ENCODE results near the gene SHC1.
A peak's percentile ranks its signal among the peaks of the same experiment; 100 is the strongest.

SHC1 gene

GRCh38 chr1:154992721-154993571 is 22.4 kb upstream of the SHC1 start:
- no peak overlapping the region for H3K9ac ChIP-seq
- no peak overlapping the region for H3K4me3 ChIP-seq (IDR thresholded peaks at IDR 0.05; ENCODE audit: insufficient read depth, low read depth, low read length)
- H3K27ac ChIP-seq: no peak overlapping the region; the same call in 1 of the 2 replicates
- H4K20me1 ChIP-seq (ENCODE audit: insufficient read depth): no peaks in the 10 kb centered on the region
- 0 out of 2 replicates have a peak, but pooled peaks have one; percentile 14 for TF ChIP-seq CTCF (conservative IDR thresholded peaks at IDR 0.05; ENCODE audit: low read depth, low read length)
- H3K4me2 ChIP-seq: no peak overlapping the region
- peaks cover 13% of the 10 kb centered on the region; the same call in 1 of the 2 replicates for H3K36me3 ChIP-seq (ENCODE audit: insufficient read depth)
- peaks cover 10% of the 10 kb centered on the region; the same call in 1 of the 2 replicates for H3K79me2 ChIP-seq (ENCODE audit: insufficient read depth, low read depth)
- H3K27me3 ChIP-seq (ENCODE audit: insufficient read depth, low read depth): no peaks in the 10 kb centered on the region
- no peak overlapping the region for H2AFZ ChIP-seq (ENCODE audit: low read depth)
- peaks cover 51% of the 10 kb centered on the region for H3K4me1 ChIP-seq (ENCODE audit: low read depth, poor library complexity, severe bottlenecking)

DNA sequence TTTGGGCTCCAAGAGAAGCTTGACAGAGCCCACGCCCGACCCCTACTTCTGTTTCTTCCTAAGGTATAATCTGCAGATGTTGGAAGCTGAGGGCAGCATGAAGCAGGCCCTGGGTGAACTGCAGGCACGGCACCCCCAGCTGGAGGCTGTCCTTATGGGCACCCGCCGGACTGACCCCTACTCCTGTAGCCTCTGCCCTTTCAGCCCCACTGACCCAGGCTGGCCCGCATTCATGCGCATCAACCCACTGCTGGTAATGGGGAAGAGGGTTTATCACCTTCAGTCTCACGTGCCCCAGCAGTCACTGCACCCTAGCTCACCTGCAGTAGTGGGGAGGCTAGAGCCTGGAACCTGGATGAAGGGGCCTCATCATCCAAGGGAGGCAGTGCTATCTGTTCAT is 19.7 kb upstream of the SHC1 start:
- H3K4me2 ChIP-seq: no peak overlapping the region
- H3K27me3 ChIP-seq (ENCODE audit: insufficient read depth, low read depth): no peaks in the 10 kb centered on the region
- no peak overlapping the region for H2AFZ ChIP-seq (ENCODE audit: low read depth)
- peaks cover 17% of the 10 kb centered on the region; the same call in 1 of the 2 replicates for H3K36me3 ChIP-seq (ENCODE audit: insufficient read depth)
- no peak overlapping the region for H3K9ac ChIP-seq
- H3K79me2 ChIP-seq (ENCODE audit: insufficient read depth, low read depth): peaks cover 36% of the 10 kb centered on the region; the same call in 1 of the 2 replicates
- H3K4me1 ChIP-seq (ENCODE audit: low read depth, poor library complexity, severe bottlenecking): peaks cover 32% of the 10 kb centered on the region
- no peak for TF ChIP-seq CTCF (conservative IDR thresholded peaks at IDR 0.05; ENCODE audit: low read depth, low read length)
- H3K4me3 ChIP-seq (IDR thresholded peaks at IDR 0.05; ENCODE audit: insufficient read depth, low read depth, low read length): no peak overlapping the region
- H4K20me1 ChIP-seq (ENCODE audit: insufficient read depth): no peaks in the 10 kb centered on the region
- H3K27ac ChIP-seq: no peak overlapping the region

DNA sequence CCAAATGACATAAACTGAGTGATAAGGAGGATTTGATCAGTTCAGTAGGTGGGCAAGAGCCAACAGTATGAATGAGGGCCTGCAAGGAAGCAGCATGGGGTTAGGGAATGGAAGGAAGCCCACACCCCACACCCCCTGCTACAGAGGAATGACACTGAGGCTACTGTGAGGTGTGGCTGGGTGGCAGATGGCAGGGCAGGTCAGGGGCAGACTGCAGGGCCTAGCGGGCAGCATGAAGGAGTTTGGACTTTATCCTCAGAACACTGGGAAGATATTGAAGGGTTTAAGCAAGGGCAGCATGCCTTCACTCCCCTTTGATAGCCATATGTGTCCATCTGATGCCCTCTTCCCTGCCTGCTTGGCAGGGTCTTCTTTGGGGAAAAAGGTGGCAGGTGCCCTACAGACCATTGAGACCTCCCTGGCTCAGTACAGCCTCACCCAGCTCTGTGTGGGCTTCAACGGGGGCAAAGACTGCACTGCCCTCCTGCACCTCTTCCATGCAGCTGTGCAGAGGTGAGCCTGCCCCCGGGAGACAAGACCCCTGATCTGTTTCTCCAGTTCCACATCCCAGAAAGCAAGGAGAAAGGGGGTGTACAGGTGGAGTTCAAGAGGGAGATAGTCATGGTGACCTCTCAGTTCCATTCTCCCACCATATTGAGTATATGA is 18.8 kb upstream of the SHC1 start:
- TF ChIP-seq CTCF (conservative IDR thresholded peaks at IDR 0.05; ENCODE audit: low read depth, low read length): no peak
- peaks cover 34% of the 10 kb centered on the region for H3K4me1 ChIP-seq (ENCODE audit: low read depth, poor library complexity, severe bottlenecking)
- no peak overlapping the region for H3K9ac ChIP-seq
- no peaks in the 10 kb centered on the region for H4K20me1 ChIP-seq (ENCODE audit: insufficient read depth)
- H3K4me3 ChIP-seq (IDR thresholded peaks at IDR 0.05; ENCODE audit: insufficient read depth, low read depth, low read length): no peak overlapping the region
- no peaks in the 10 kb centered on the region for H3K27me3 ChIP-seq (ENCODE audit: insufficient read depth, low read depth)
- H3K36me3 ChIP-seq (ENCODE audit: insufficient read depth): peaks cover 17% of the 10 kb centered on the region; the same call in 1 of the 2 replicates
- H3K4me2 ChIP-seq: no peak overlapping the region
- no peak overlapping the region for H3K27ac ChIP-seq
- H2AFZ ChIP-seq (ENCODE audit: low read depth): no peak overlapping the region
- peaks cover 45% of the 10 kb centered on the region for H3K79me2 ChIP-seq (ENCODE audit: insufficient read depth, low read depth)

DNA sequence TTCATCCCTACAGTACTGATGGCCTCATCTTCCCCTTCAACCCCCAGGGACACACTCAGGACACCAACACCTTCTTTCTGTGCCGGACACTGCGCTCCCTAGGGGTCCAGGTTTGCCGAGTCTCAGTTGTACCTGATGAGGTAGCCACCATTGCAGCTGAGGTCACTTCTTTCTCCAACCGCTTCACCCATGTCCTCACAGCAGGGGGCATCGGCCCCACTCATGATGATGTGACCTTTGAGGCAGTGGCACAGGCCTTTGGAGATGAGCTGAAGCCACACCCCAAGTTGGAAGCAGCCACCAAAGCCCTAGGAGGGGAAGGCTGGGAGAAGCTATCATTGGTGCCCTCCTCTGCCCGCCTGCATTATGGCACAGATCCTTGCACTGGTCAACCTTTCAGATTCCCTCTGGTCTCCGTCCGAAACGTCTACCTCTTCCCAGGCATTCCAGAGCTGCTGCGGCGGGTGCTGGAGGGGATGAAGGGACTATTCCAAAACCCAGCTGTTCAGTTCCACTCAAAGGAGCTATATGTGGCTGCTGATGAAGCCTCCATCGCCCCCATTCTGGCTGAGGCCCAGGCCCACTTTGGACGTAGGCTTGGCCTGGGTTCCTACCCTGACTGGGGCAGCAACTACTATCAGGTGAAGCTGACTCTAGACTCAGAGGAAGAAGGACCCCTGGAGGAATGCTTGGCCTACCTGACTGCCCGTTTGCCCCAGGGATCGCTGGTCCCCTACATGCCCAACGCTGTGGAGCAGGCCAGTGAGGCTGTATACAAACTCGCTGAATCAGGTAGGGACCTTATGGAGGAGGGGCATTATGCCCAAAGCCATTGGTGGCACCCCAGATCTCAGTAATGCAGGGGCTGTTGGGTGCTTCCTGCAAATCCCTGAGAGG is 17.8 kb upstream of the SHC1 start:
- Histone ChIP-seq H3K27me3 (ENCODE audit: insufficient read depth, low read depth) (no peaks in the 10 kb centered on the region), H3K4me3 (IDR thresholded peaks at IDR 0.05; ENCODE audit: insufficient read depth, low read depth, low read length) (no peak overlapping the region), H4K20me1 (ENCODE audit: insufficient read depth) (no peaks in the 10 kb centered on the region), H3K4me2 (no peak overlapping the region), H3K79me2 (ENCODE audit: insufficient read depth, low read depth) (peaks cover 55% of the 10 kb centered on the region), H3K9ac (no peak overlapping the region), H3K4me1 (ENCODE audit: low read depth, poor library complexity, severe bottlenecking) (peaks cover 27% of the 10 kb centered on the region), H3K36me3 (ENCODE audit: insufficient read depth) (peaks cover 17% of the 10 kb centered on the region; the same call in 1 of the 2 replicates), H3K27ac (no peak overlapping the region), H2AFZ (ENCODE audit: low read depth) (no peak overlapping the region)
- TF ChIP-seq CTCF (conservative IDR thresholded peaks at IDR 0.05; ENCODE audit: low read depth, low read length): no peak
